HEK293 (cell line): ENCODE data around the gene NAALADL2.

Experiments used
- CTCF ChIA-PET: fragments of 350-600 bp; formaldehyde crosslinking; extraction: SDS; loops from one replicate; lab custom pipeline; 2021; ENCODE audit warnings: antibody characterized with exemption; lab: Yijun Ruan, JAX
- POLR2A ChIA-PET: fragments of 300-600 bp; formaldehyde crosslinking; extraction: SDS; loops from one replicate; lab custom pipeline; 2020; ENCODE audit warnings: antibody characterized with exemption, inconsistent platforms; lab: Yijun Ruan, JAX
- H3K27ac ChIP-seq: fragments of 200-500 bp; sonication (Bioruptor generic); 2 replicates; pipeline ENCODE4 v1.5.1; 2014; ENCODE audit warnings: low read depth, low read length, control low read depth, inconsistent platforms; ENCODE audit errors: extremely low read depth
- H3K36me3 ChIP-seq, 2 experiments: fragments of 200-500 bp in 1 of 2; sonication (Bioruptor generic) in 1 of 2; 1 replicate in 1 of 2; 2 replicates in 1 of 2; pipeline ENCODE4 v1.5.1; 2014 to 2017; ENCODE audit warnings: inconsistent platforms in 2 of 2, low read length in 2 of 2; ENCODE audit not compliant: control insufficient read depth in 2 of 2, insufficient read depth in 1 of 2
- H3K4me1 ChIP-seq: fragments of 200-500 bp; sonication (Bioruptor generic); 2 replicates; pipeline ENCODE4 v1.5.1; 2014; ENCODE audit warnings: mild to moderate bottlenecking, low read length, inconsistent platforms; ENCODE audit not compliant: control insufficient read depth, insufficient read depth
- H3K4me3 ChIP-seq: 2 replicates; pipeline ENCODE4 v1.5.1; 2011; ENCODE audit warnings: low read depth, mild to moderate bottlenecking, control low read depth, low read length, moderate library complexity
- H3K9me3 ChIP-seq: fragments of 200-500 bp; sonication (Bioruptor generic); 2 replicates; pipeline ENCODE4 v1.5.1; 2014; ENCODE audit warnings: low read depth, low read length, inconsistent platforms; ENCODE audit not compliant: control insufficient read depth, insufficient read depth
- PATZ1 ChIP-seq: fragments of 450-650 bp; formaldehyde crosslinking; IDR thresholded peaks from 2 replicates; pipeline ENCODE4 v1.5.1; 2016; ENCODE audit warnings: missing biosample characterization, missing genetic modification characterization
- SP2 ChIP-seq: fragments of 450-650 bp; formaldehyde crosslinking; IDR thresholded peaks from 2 replicates; pipeline ENCODE4 v1.5.1; 2016; ENCODE audit warnings: missing biosample characterization, missing genetic modification characterization
- ZBTB11 ChIP-seq: fragments of 450-650 bp; formaldehyde crosslinking; conservative IDR thresholded peaks from 2 replicates; pipeline ENCODE4 v1.5.1; 2016; ENCODE audit warnings: low read depth, missing biosample characterization, missing genetic modification characterization
- ZBTB49 ChIP-seq: fragments of 450-650 bp; formaldehyde crosslinking; IDR thresholded peaks from 2 replicates; pipeline ENCODE4 v1.5.1; 2016; ENCODE audit warnings: missing biosample characterization, missing genetic modification characterization, low read depth
- ZFP41 ChIP-seq: fragments of 450-650 bp; formaldehyde crosslinking; IDR thresholded peaks from 2 replicates; pipeline ENCODE4 v1.5.1; 2016; ENCODE audit warnings: missing biosample characterization, missing genetic modification characterization, borderline replicate concordance
- ZNF138 ChIP-seq: fragments of 450-650 bp; formaldehyde crosslinking; IDR thresholded peaks from 2 replicates; pipeline ENCODE4 v1.5.1; 2016; ENCODE audit warnings: missing biosample characterization, missing genetic modification characterization, borderline replicate concordance
- ZNF2 ChIP-seq: fragments of 450-650 bp; formaldehyde crosslinking; IDR thresholded peaks from 2 replicates; pipeline ENCODE4 v1.5.1; 2016; ENCODE audit warnings: missing biosample characterization, missing genetic modification characterization
- ZNF214 ChIP-seq: fragments of 450-650 bp; formaldehyde crosslinking; IDR thresholded peaks from 2 replicates; pipeline ENCODE4 v1.5.1; 2017; ENCODE audit warnings: missing biosample characterization, mild to moderate bottlenecking, missing genetic modification characterization, borderline replicate concordance
- ZNF23 ChIP-seq: fragments of 450-650 bp; formaldehyde crosslinking; IDR thresholded peaks from 2 replicates; pipeline ENCODE4 v1.5.1; 2016; ENCODE audit warnings: missing biosample characterization, missing genetic modification characterization, borderline replicate concordance
- ZNF248 ChIP-seq: fragments of 450-650 bp; formaldehyde crosslinking; IDR thresholded peaks from 2 replicates; pipeline ENCODE4 v1.5.1; 2017; ENCODE audit warnings: missing biosample characterization, missing genetic modification characterization
- ZNF362 ChIP-seq: fragments of 450-650 bp; formaldehyde crosslinking; IDR thresholded peaks from 2 replicates; pipeline ENCODE4 v1.5.1; 2016; ENCODE audit warnings: missing biosample characterization, missing genetic modification characterization
- ZNF473 ChIP-seq: fragments of 450-650 bp; formaldehyde crosslinking; IDR thresholded peaks from 2 replicates; pipeline ENCODE4 v1.5.1; 2017; ENCODE audit warnings: missing biosample characterization, missing genetic modification characterization
- ZNF488 ChIP-seq: fragments of 450-650 bp; formaldehyde crosslinking; IDR thresholded peaks from 2 replicates; pipeline ENCODE4 v1.5.1; 2016; ENCODE audit warnings: missing biosample characterization, missing genetic modification characterization
- ZNF518A ChIP-seq: fragments of 450-650 bp; formaldehyde crosslinking; conservative IDR thresholded peaks from 2 replicates; pipeline ENCODE4 v1.5.1; 2016; ENCODE audit warnings: low read depth, missing biosample characterization, missing genetic modification characterization
- ZNF585B ChIP-seq: fragments of 450-650 bp; formaldehyde crosslinking; IDR thresholded peaks from 2 replicates; pipeline ENCODE4 v1.5.1; 2016; ENCODE audit warnings: missing biosample characterization, missing genetic modification characterization
- ZNF76 ChIP-seq: fragments of 450-650 bp; formaldehyde crosslinking; IDR thresholded peaks from 2 replicates; pipeline ENCODE4; 2016; ENCODE audit warnings: low read depth, missing biosample characterization, missing genetic modification characterization, borderline replicate concordance
- ZSCAN18 ChIP-seq: fragments of 450-650 bp; formaldehyde crosslinking; IDR thresholded peaks from 2 replicates; pipeline ENCODE4 v1.5.1; 2016; ENCODE audit warnings: missing biosample characterization, missing genetic modification characterization

NAALADL2 gene

GRCh38 chr3:174882789-174883188 is 23.7 kb downstream of the NAALADL2 start:
- Histone ChIP-seq H3K4me3 (no peak overlapping the region), H3K4me1 (no peaks in the 10 kb centered on the region), H3K9me3 (no peaks in the 10 kb centered on the region), H3K27ac (no peak overlapping the region), H3K36me3 (no peaks in the 10 kb centered on the region)
- ChIA-PET POLR2A (no interaction called here), CTCF (no interaction called here)
- no peak for TF ChIP-seq ZBTB11 (tag by site-specific recombination)
- no peak for TF ChIP-seq ZNF23
- TF ChIP-seq ZNF138, result no peak
- TF ChIP-seq ZNF488 (tag by site-specific recombination), result no peak
- no peak for TF ChIP-seq ZNF473
- no peak for TF ChIP-seq ZFP41 (tag by site-specific recombination)
- no peak for TF ChIP-seq ZNF76 (tag by site-specific recombination)
- no peak for TF ChIP-seq SP2 (tag by site-specific recombination)
- TF ChIP-seq ZSCAN18 (tag by site-specific recombination), result no peak
- TF ChIP-seq ZNF585B, result no peak
- no peak for TF ChIP-seq ZNF214 (tag by site-specific recombination)
- TF ChIP-seq ZNF362, result no peak
- no peak for TF ChIP-seq ZNF248 (tag by site-specific recombination)
- TF ChIP-seq ZNF2 (tag by site-specific recombination), result no peak

GRCh38 chr3:174883881-174884675 is 24.9 kb downstream of the NAALADL2 start:
- CTCF ChIA-PET, result no interaction called here
- Histone ChIP-seq H3K4me1 (no peaks in the 10 kb centered on the region), H3K27ac (no peak overlapping the region), H3K9me3 (no peaks in the 10 kb centered on the region), H3K4me3 (no peak overlapping the region), H3K36me3 (no peaks in the 10 kb centered on the region)
- POLR2A ChIA-PET, result no interaction called here
- no peak for TF ChIP-seq ZNF518A
- TF ChIP-seq PATZ1 (tag by site-specific recombination), result no peak
- no peak for TF ChIP-seq ZBTB49 (tag by site-specific recombination)
